ENCODE measurements around the gene ADAR. TPM values are rescaled to one million over a fixed set of nuclear protein-coding genes. Genes with fewer than 3 reads are reported as not detected.

ADAR gene
- total and polyA plus RNA-seq, 2 donors (not counting 3 experiments of a cell fraction or from before 2014, with no cell fraction given), result 88.2 to 141 TPM

- H3K27ac ChIP-seq (ENCODE audit: insufficient read depth, low read depth, low read length), result no peak overlapping the region
- H3K9me1 ChIP-seq (replicated peaks; ENCODE audit: control insufficient read depth, extremely low read depth, insufficient read depth, low read length), result no peaks in the 10 kb centered on the region
- DNase-seq (ENCODE audit: low read depth, low spot score), result no peak
- H3K36me3 ChIP-seq (ENCODE audit: control insufficient read depth in 2 of 2, extremely low read depth in 1 of 2, insufficient read depth in 2 of 2, low read length in 2 of 2), result no peaks in the 10 kb centered on the region
- no peaks in the 10 kb centered on the region for H3K9me3 ChIP-seq (replicated peaks; ENCODE audit: control insufficient read depth, insufficient read depth, low read length)
- H3K9ac ChIP-seq (replicated peaks; ENCODE audit: extremely low read depth, insufficient read depth, low read length), result no peak overlapping the region
- TF ChIP-seq EZH2 (IDR thresholded peaks at IDR 0.05; ENCODE audit: borderline replicate concordance, low read depth, low read length, severe bottlenecking), result no peak
- TF ChIP-seq POLR2A (IDR thresholded peaks at IDR 0.05; ENCODE audit: low read depth, low read length), result no peak
- no peak for TF ChIP-seq MYC (IDR thresholded peaks at IDR 0.05; ENCODE audit: low read depth, low read length)
- no peak for TF ChIP-seq FOS (IDR thresholded peaks at IDR 0.05; ENCODE audit: borderline replicate concordance, insufficient read depth, low read length)
- no peak for TF ChIP-seq GATA2 (IDR thresholded peaks at IDR 0.05; ENCODE audit: insufficient read depth, insufficient read length, low read depth, low read length)
- TF ChIP-seq POLR2AphosphoS5 (IDR thresholded peaks at IDR 0.05; ENCODE audit: insufficient read depth, low read depth, low read length), result no peak
- TF ChIP-seq JUN (IDR thresholded peaks at IDR 0.05; ENCODE audit: borderline replicate concordance, insufficient read depth, insufficient read length, low read depth), result no peak
- no peak for TF ChIP-seq CTCF (IDR thresholded peaks at IDR 0.05; ENCODE audit: extremely low read depth in 1 of 2, insufficient read depth in 1 of 2, low read depth in 1 of 2, low read length in 2 of 2)
- TF ChIP-seq MAX (IDR thresholded peaks at IDR 0.05; ENCODE audit: insufficient read depth, insufficient read length), result no peak
- no peak overlapping the region for H3K4me2 ChIP-seq (ENCODE audit: insufficient read depth, low read length)
- no peaks in the 10 kb centered on the region for H4K20me1 ChIP-seq (replicated peaks; ENCODE audit: control insufficient read depth, extremely low read depth, insufficient read depth, low read length)
- H2AFZ ChIP-seq (ENCODE audit: low read depth, low read length), result no peak overlapping the region
- peaks cover 9 to 38% of the 10 kb centered on the region in 2 experiments for H3K27me3 ChIP-seq (ENCODE audit: control insufficient read depth in 2 of 2, insufficient read depth in 2 of 2, low read length in 2 of 2)
- FAIRE-seq, result no peak
- dilution Hi-C loops (cut with MboI; ENCODE audit: extremely low pct_ligation_motif_present, low sequenced_read_pairs), result no loop called here
- no peaks in the 10 kb centered on the region for H3K79me2 ChIP-seq (ENCODE audit: control insufficient read depth, insufficient read depth, low read length)
- BruUV-seq (replicated peaks), result no TSS peak
- no peak overlapping the region for H3K4me3 ChIP-seq (replicated peaks in 1 of 3; ENCODE audit: insufficient read depth in 1 of 3, low read depth in 1 of 3, low read length in 3 of 3)
- H3K4me1 ChIP-seq (ENCODE audit: control insufficient read depth, extremely low read depth, insufficient read depth, low read length), result no peaks in the 10 kb centered on the region
- ChIA-PET CTCF (interaction anchor here (1.5 kb wide), 1 partner anchor 9 kb away, joined by 4 read pairs; no protein-coding TSS in a partner anchor), POLR2A (no interaction called here)
- intact Hi-C loops (cut with micrococcal nuclease), result no loop called here
Measured at GRCh38 chr1:154635171-154635570, 27.2 kb upstream of the ADAR start.

Measured in endothelial cell of umbilical vein (primary cell).